ENCODE data around the gene KIAA1671.
A peak's percentile ranks its signal among the peaks of the same experiment; 100 is the strongest.
"Not testable (repeated sequence)": the region's sequence is repeated elsewhere in the genome, so short reads cannot be mapped to it uniquely, and the experiment has no call there.

The KIAA1671 gene

DNA sequence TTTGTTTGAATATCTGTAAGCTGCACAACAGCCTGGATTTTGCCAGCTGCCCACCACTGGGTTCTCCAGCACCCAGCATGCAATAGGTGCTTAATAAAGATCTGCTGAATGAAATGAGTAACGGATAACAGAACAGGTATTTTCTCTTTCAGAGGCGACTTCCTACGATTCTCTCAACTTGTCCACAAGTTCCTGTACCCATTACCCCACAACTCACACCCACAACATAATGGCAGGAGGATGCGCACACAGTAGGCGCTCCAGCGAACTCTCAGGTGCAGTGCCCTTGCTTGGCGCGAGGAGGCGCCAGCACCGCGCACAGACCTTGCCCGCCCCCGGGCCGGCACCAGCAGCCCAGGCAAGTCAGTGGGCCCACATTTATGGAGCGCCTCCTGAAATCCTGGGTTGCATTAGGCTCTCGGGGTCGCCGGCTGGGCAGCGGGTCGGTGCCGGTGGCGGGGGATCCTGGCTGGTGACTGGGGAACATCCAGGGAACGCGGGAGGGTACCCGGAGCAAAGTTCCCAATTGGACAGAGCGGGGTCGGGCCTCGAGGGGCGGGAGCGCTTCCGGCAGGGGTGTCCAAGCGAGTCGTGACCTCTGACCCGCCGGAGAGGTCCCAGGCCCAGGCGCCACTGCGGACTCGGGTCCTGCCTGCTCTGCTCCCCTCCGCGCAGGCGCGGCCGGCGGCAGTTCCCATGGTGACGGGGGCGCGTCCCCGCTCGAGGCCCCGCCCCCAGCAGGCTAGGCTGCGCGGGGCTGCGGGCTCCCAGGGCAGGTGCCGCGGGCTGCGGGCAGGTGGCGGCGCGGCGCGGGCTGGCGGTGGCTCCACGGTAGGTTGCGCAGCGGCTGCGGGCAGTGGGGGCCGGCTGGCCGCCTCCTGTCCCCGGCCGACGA, at the start of gene KIAA1671:
Gene KIAA1671 (plus strand): TSS at position 775 of the 895 bp plus-strand sequence. CDS start 75,284 bp downstream, outside the sequence.
- DNase-seq, result peak; percentile 91

DNA sequence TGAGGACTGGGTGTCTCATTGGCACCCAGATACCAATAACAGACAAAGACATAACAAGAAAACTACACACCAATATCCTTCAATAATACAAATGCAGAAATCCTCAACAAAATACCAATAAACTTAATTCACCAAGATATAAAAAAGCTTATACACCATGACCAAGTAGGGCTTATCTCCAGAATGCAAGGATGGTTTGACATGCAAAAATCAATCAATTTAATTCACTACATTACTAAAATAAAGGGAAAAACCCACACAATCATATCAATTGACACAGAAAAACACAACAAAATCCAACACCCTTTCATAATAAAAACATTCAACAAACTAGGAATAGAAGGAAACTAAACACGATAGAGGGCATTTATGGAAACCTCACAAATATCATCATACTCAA, 46.6 kb upstream of the KIAA1671 start:
- no peak for DNase-seq

DNA sequence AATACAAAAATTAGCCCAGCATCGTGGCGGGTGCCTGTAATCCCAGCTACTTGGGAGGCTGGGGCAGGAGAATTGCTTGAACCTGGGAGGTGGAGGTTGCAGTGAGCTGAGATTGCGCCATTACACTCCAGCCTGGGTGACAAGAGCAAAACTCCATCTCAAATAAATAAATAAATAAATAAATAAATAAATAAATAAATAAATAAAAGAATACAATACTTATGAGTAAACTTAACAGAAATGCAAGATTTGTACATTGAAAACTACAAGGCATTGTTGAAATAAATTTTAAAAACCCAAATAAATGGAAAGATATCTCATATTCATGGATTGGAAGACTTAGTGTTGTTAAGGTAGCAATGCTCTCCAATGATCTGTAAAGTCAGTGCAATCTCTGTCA, 45.4 kb upstream of the KIAA1671 start:
- DNase-seq, result not testable (repeated sequence)

DNA sequence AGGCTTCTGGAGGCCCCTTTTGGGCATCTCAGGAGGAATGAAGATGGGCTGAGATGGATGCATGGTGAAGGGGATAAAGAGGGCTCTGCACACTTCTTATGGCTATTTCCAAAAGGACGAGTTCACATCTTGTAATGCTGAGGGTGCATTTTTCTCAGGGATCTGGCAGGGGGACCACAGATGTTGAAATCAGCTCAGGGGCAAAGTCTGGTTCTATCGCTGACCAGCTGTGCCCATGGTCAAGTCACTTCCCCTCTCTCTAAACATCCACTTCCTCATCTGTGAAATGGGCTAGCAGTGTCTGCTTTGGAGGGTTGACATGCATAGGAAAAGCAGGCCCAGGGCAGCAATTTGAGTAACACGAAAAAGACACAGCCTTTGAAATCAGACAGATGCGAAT, 32.5 kb upstream of the KIAA1671 start:
- DNase-seq, result no peak

DNA sequence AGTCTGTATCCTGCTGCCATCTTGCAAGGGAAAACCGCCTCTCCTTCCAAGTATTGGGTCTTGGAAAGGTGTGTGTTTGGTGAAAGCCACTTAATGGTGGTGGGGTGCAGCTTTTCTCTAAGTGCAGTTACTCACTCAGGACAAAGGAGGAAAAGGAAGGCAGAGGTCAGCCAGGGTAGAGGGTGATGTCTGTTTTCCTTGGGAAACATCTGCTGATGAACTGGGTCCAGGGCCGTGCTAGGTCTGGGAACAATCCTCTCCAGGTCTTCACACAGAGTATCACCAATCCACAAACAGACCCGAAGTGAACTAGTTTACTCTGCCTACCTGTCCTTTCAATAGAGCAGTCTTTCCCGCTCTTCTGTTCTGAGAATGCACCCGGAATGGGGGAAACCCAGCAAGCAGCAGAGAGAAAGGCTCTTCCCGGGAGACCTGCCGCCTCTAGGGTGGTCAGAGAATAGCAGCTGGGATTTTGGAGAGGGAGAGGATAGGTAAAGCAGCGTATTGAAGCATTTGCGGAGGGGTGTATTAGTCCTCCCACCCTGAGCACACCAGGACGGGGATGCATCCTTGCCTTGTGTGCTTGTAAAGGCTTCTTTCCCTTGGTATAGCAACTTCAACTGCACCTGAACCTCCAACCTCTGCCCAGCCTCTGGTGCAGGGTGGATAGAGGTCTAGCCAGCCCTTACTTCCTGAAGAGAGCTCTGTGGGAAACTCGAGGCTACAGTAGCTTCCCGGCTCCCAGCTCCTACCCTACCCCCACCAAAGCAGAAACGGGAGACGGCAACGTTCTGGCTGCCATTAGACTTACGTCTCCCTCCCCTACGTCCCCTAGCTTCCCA, 26.7 kb upstream of the KIAA1671 start:
- no peak for DNase-seq

DNA sequence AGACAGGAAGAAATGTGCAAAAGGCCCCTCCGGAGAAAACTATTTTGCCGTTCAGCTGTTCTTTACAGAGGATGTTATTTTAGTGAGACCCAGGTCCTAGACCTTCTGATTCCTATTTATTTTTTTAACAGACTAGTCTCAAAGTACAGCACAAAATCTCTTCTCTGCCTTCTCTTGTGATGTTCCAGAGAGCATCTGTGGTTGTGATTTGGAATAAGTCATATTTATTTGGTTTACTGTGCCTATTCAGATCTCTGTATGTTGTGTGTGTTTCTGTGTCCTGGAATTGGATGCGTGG, 26.1 kb upstream of the KIAA1671 start:
- DNase-seq, result no peak

DNA sequence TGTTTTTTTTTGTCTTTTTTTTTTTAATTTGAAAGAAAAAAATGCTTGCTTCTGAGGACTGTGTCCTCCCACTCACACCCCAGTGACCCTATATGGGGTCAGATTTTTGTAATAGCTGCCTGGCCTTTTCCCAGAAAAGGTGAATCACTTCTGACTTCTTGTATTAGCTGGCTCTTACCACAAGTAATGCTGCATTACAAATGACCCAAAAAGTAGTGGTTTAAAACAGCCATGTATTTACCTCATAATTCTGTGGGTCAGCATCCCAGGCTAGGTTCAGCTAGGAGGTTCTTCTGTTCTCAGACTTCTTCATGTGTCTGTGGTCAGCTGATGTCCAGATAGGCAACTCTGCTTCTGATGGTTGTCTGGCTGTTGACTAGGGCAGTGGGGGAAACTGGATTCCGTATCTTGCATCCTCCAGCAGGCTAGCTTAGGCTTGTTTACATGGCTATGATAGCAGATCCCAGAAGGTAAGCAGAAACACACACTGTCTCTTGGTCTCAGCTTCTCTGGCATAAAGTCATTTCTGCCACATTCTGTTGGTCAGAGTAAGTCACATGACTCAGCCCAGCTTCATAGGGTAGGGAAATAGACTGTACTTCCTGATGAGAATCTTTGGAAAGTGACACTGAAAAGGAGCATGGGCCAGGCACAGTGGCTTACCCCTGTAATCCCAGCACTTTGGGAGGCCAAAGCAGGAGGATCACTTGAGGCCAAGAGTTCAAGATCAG, 25.5 kb upstream of the KIAA1671 start:
- DNase-seq, result no peak

DNA sequence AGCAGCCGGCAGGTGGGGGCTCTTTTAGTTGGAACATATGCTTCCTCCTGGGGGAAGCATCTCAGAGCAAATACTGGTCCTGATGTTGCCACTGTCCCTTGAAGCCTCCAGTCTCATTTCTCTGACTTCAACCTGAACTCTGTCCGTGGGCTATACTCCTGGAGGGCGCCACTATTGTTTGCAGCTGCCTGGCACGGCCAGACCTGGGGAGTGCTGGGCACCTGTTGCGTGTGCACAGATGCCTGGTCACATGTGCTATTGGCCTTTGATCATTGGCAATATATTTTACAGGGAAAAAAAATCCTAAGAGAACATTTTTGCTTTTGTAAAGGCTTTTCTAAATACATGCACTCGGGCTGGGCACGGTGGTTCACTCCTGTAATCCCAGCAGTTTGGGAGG, 24.2 kb upstream of the KIAA1671 start:
- DNase-seq, result no peak

DNA sequence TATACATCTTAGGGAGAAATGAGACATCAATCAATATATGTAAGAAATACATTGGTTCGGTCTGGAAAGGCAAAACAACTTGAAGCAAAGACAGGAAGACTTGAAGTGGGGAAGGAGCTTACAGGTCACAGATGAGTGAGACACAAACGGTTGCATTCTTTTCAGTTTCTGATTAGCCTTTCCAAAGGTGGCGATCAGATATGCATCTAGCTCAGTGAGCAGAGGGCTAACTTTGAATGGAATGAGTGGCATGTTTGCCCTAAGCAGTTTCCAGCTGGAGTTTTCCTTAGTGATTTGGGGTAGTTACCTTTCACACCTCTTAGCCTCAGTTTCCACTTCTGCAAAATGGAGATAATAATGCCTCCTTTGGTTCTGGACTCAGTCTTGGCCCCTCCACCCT, 21.8 kb upstream of the KIAA1671 start:
- no peak for DNase-seq

DNA sequence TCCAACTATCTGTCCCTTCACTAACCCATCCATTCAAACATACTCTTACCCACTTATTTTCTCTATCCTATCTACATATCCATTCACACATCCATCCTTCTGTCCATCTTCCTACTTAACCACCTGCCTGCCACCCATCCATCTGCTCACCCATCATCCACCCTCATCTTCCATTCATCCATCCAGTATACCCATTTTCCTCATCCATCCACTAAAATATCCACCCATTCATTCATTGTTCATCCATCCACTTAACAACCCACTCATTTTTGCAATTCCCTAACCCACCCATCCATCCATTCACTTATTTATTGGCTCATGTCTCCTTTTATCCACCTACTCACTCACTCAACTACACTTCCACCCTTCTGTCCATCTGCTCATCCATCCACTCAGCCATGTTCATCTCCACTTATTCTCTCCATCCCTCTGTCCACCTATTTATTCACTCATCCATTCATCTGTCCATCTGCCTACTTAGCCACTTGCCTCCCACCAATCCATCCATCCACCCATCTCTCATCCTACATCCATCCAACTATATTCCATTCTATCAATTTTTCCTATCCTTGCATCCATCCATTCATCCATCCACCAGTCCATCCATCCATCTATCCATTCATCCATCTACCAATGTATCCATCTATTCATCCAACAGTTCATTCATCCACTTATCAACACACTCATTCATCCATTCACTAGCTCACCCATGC, 16.6 kb upstream of the KIAA1671 start:
- DNase-seq, result no peak

DNA sequence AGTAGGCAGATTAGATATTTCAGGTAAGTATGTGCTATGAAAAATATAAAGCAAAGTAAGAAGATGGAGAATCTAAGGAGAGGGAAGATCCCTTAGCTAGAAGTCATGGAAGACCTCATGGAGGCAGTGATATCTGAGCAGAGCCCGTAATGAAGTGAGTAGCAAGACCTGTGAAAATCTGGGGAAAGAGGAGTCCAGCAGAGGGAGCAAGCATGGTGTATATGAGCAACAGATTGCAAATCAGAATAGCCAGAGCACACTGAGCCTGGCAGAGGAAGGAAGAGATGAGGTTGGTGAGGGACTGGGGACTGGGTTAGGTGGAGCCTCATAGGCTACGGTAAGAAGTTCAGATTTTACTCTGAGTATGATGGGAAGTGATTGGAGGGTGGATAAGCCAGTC, 15.4 kb upstream of the KIAA1671 start:
- no peak for DNase-seq

DNA sequence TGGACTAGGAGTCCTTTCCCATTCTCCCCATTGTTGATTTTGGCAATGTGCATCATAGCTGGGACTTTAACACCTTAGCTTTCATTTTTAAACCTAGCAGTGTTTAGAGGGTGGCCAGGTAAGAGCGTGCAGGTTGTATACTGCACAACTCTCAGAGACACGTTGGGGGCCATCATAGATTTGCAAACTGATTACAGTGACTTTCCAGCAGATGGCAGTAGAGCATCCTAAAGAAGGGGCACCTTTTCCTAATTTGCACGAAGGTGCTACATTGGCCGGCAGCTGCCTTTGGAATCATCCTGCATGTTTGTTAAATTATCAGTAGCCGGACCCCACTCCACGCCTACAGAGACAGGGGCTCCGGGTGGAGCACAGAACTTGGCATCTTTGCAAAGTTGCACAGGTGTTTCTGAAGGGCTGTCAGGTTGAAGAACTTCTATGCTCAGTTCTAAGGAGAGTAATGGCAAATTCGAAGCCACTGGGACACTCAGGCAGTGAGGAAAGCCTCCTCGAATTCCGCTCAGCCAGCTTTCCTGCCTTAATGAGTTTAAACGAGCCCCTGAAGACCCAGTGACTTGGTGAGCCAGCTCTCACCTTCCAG, 13.7 kb upstream of the KIAA1671 start:
- peak; percentile 50 for DNase-seq

DNA sequence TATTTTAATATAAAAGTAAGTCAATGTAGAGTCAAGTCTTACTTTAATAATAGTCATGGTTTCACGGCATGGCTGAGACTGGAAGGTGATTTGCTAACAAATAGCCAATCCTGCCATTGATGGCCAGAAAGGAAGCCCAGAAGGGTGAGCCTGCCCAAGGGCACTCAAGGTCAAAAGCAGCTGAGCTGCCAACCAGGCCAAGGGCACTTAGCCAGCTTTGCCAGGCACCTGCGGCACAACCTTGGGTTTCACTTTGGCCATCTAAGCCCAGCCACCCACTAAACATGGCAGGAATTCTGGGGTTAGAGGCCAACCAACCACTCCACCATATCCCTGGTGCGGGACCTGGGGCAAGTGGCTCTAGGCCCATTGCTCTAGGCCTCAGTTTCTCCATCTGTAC, 10.2 kb upstream of the KIAA1671 start:
- no peak for DNase-seq

DNA sequence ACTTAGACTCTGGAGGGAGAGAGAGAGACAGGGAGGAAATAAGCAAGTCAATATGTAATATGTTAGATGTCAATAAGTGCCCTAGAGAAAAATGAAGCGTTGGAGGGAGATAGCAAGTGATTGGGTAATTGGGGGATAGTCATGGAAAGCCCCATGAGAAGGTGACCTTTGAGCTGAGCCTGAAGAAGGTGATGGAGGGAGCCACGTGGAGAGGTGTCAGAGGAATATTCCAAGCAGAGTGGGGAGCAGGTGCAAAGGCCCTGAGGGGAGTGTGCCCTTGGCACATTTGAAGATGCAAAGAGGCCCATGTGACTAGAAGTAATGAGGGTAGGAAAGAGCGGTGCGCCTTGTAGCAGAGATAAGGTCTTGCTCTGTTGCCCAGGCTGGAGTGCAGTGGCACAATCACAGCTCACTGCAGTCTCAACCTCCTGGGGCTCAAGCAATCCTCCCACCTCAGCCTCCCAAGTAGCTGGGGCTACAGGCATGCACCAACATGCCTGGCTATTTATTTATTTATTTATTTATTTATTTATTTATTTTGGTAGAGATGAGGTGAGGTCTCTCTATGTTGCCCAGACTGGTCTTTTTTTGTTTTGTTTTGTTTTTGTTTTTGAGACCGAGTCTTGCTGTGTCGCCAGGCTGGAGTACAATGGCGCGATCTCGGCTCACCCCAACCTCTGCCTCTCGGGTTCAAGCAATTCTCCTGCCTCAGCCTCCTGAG, 8.1 kb upstream of the KIAA1671 start:
- no peak for DNase-seq

DNA sequence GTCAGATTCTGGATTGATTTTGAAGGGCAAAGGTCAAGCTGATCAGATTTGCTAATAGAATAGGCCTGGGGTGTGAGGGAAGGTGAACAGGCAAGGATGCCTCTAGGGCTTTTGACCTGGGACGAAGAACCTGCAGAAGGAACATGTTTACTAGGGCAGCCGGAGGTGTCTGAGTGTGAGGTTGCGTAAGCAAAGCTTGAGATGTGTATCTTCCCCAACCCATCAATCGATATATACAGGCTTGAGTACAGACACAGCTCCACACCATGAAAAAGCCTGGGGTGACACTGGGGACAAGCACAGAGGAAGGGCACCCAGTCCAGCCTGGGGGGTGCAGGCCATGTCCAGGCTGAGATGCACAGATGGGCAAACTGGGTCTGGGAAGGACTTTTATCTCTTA, 7.1 kb upstream of the KIAA1671 start:
- no peak for DNase-seq

DNA sequence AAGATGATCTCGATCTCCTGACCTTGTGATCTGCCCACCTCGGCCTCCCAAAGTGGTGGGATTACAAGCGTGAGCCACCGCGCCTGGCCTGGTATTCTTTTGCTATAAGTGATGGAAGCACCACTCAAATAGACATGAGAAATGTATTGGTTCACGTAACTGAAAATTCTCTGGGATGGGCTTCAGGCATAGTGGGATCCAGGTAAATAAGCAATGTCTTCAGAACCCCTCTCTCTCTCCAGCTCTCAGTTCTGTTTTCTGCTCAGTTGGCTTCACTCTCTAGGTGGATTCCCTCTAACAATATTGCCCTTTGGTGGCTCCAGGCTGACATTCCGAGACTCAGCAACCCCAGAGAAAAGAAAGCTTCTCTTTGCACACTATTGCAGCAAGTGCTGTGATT, 5.1 kb upstream of the KIAA1671 start:
- DNase-seq, result no peak

DNA sequence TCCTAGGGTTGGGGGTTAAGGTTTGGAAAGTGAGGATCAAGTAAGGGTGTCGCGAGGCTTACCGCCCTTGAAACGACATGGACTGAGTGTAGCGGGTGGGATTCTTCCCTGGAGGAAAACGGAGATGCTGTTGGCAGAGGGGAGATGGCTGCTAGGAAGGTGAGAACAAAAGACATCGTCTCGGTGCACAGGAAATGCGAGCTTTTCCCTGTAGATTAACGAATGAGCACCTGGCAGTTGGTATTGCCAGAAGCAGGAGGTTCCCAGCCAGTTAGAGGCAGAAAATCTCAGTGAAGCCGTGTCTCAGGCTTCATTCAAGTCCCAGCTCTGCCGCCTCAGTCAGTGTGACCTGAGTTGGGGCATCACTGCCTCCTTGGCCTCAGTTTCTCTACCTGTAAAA, 4.6 kb upstream of the KIAA1671 start:
- no peak for DNase-seq

DNA sequence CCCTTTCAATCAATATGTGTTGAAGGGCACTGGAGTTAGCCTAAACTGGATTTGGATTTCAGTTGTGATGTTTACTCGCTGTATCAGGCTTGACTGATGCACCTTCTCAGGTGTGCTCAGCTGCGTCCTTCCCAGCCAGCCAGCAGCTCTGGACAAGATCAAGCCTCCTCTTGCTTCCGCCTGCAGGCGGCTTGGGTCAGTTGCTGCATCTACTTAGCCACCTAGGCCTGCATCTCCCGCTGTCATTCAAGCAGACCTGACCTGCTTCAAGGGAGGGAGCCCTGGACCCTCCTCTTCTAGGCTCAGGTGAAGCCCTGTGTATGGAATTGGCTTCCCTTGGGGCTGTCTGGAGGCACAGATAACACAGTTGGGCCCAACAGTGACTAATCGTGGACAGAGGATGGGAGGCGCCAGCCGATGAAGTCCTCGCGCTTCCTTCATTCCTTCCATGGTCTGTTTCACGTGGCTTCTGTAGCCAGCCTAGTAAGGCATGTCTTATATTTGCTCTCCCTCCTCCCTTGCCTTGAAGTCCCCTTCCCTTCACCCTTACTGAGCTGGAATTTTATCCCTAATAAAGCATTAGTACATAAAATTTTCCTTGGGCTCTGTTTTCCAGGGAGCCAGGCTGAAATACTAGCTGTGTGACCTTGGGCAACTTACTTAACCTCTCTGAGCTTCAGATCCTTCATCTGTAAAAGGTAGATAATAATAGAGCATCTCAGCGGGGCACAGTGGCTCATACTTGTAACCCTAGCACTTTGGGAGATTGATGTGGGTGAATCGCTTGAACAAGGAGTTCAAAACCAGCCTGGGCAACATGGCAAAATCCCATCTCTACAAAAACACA, 3.9 kb upstream of the KIAA1671 start:
- DNase-seq, result no peak

DNA sequence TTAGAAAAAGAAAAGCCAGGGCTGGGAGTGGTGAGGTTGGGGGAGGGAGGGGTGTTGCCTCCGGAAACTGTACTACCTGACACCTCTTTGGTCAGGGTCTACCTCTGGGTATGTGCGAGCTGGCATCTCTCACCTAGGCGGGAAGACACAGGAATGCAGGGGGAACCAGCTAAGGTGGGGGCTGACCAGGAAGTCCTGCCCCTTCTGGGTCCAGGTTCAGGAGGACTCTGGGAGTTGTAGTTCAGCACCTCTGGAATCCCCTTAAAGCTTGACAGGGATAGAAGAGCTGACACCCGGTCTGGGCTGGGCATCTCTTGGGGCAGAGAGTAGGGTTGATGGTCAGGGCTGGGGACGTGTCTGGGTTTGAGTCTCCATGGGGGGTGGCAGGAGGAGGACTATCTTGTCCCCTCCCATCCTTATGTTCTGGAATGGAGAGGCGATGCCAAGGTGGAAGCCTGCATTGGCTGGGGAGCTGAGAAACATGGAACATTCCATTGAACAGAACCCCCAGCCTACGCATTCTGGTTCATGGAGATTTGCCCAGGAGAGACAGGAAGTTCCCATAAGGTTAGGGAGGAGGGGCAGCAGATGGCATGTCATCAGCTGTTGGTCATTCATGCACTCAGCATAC, 2.1 kb upstream of the KIAA1671 start:
- peak; percentile 26 for DNase-seq

DNA sequence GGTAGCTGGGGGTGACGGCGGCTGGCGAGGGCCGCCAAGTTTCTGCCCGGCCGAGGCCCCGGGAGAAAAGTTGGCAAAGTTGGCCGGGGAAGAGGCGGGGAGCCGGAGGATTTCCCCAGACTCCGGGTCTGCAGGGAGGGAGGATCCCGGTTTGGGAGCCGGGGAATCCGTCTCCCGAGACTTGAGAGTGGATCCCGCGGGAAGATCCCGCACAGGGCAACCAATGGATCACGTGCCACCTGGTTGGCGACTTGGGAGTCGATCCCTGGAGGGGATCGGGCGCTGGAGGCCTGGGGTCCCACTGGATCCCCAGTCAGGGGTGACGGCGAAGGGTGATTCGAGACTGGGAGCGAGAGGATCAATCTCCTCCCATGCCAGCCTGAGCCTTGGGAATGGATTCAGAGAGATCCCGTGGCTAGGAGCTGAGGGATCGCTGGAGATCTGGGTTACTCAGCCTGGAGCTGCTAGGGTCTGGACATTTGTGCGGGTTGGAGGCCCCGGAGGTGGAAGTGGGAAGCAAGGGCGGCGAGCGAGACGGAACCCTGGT, 394 bp downstream of the KIAA1671 start:
- peak; percentile 80 for DNase-seq

Data from retina (tissue), 1 donor.